ENCODE data around the gene ZNF345. TPM values are rescaled to one million over a fixed set of nuclear protein-coding genes. Genes with fewer than 3 reads are reported as not detected.

ZNF345 gene
- 4.5 to 6.4 TPM (median 5.2 TPM) in 3 replicates for total RNA-seq (2021)
- percentile 64 among the genes with signal in this experiment for Bru-seq, nascent RNA
- long read RNA-seq, experiment 1, transcript ZNF345-202 (3 exons, 1,971 nt): major isoform, 17 of 28 reads
- long read RNA-seq, experiment 1, partial matches to known transcripts: 2 of 28 reads
- long read RNA-seq, experiment 1, other reads (novel, unspliced or antisense): 9 of 28 reads
- long read RNA-seq, experiment 2, partial matches to known transcripts: 0 of 4 reads
- long read RNA-seq, experiment 2, other reads (novel, unspliced or antisense): 1 of 4 reads
- long read RNA-seq, experiment 3, partial matches to known transcripts: 0 of 1 reads
- long read RNA-seq, experiment 3, other reads (novel, unspliced or antisense): 1 of 1 reads

GRCh38 chr19:36850559-36851442, at the start of gene ZNF345:
Gene ZNF345, plus strand, starts transcription at chr19:36850876. Its CDS starts 25,955 bp downstream, at chr19:36876831.
- ATAC-seq (peak; percentile 88), DNase-seq (ENCODE audit: low spot score) (peak; percentile 91)
- peaks cover 14% of the 10 kb centered on the region for H3K9me3 Mint-ChIP-seq
- CTCF ChIA-PET: interaction anchor here (0.8 to 2.3 kb wide), 7 partner anchors 13 to 322 kb away, joined by 3 to 16 read pairs (median 6); partner anchors contain the start of genes ZNF260, ZNF790 and ZNF850
- no peak within 1 kb of the TSS for H3K27ac Mint-ChIP-seq
- peaks cover 3% of the 10 kb centered on the region for H3K4me1 Mint-ChIP-seq
- no peaks in the 10 kb centered on the region for H3K27me3 Mint-ChIP-seq (ENCODE audit: low read depth)
- POLR2A ChIA-PET: interaction anchor here (0.5 to 3.6 kb wide), 10 partner anchors 12 to 361 kb away, joined by 3 to 35 read pairs (median 4); partner anchors contain the start of genes ZNF260, ZNF420, ZNF461 and ZNF790
- no peak within 1 kb of the TSS for H3K4me3 Mint-ChIP-seq
- H3K36me3 Mint-ChIP-seq: peaks cover 21% of the 10 kb centered on the region
- no peak for TF ChIP-seq OVOL2 (CRISPR knock-in tag; IDR thresholded peaks at IDR 0.05; ENCODE audit: borderline replicate concordance)
- TF ChIP-seq ZBTB21 (CRISPR knock-in tag; IDR thresholded peaks at IDR 0.05; ENCODE audit: borderline replicate concordance): no peak
- 0 out of 2 replicates have a peak, but pooled peaks have one; percentile 23 for TF ChIP-seq FOXP4 (CRISPR knock-in tag; IDR thresholded peaks at IDR 0.05)
- TF ChIP-seq E2F5 (CRISPR knock-in tag; IDR thresholded peaks at IDR 0.05): peak; percentile 66; the same call in 1 of the 2 replicates
- TF ChIP-seq ZNF416 (CRISPR knock-in tag; IDR thresholded peaks at IDR 0.05): no peak
- peak; percentile 82; the same call in 1 of the 2 replicates for TF ChIP-seq KAT7 (CRISPR knock-in tag; IDR thresholded peaks at IDR 0.05; ENCODE audit: borderline replicate concordance)
- TF ChIP-seq TEAD1 (CRISPR knock-in tag; IDR thresholded peaks at IDR 0.05): no peak
- no peak for TF ChIP-seq NR3C1 (CRISPR knock-in tag; conservative IDR thresholded peaks at IDR 0.05; ENCODE audit: low read depth)
- no peak for TF ChIP-seq TP53 (CRISPR knock-in tag; IDR thresholded peaks at IDR 0.05)
- TF ChIP-seq ZBTB43 (CRISPR knock-in tag; IDR thresholded peaks at IDR 0.05): 0 out of 2 replicates have a peak, but pooled peaks have one; percentile 35
- TF ChIP-seq HMGXB4 (CRISPR knock-in tag; IDR thresholded peaks at IDR 0.05): no peak
- TF ChIP-seq ZNF138 (CRISPR knock-in tag; conservative IDR thresholded peaks at IDR 0.05): no peak
- 0 out of 2 replicates have a peak, but pooled peaks have one; percentile 50 for TF ChIP-seq GABPB1 (CRISPR knock-in tag; IDR thresholded peaks at IDR 0.05)
- TF ChIP-seq PRRX2 (CRISPR knock-in tag; IDR thresholded peaks at IDR 0.05): no peak
- TF ChIP-seq NFE2L1 (CRISPR knock-in tag; IDR thresholded peaks at IDR 0.05): 0 out of 2 replicates have a peak, but pooled peaks have one; percentile 13
- no peak for TF ChIP-seq CREB1 (CRISPR knock-in tag; IDR thresholded peaks at IDR 0.05)
- no peak for TF ChIP-seq ZNF281 (CRISPR knock-in tag; IDR thresholded peaks at IDR 0.05)
- TF ChIP-seq CTCF (IDR thresholded peaks at IDR 0.05): no peak
- TF ChIP-seq ZNF512 (CRISPR knock-in tag; IDR thresholded peaks at IDR 0.05; ENCODE audit: borderline replicate concordance): no peak

Measured in WTC11 (cell line).